ENCODE data around the gene PTPRJ.
"Not testable (repeated sequence)": the region's sequence is repeated elsewhere in the genome, so short reads cannot be mapped to it uniquely, and the experiment has no call there.

The PTPRJ gene

DNA sequence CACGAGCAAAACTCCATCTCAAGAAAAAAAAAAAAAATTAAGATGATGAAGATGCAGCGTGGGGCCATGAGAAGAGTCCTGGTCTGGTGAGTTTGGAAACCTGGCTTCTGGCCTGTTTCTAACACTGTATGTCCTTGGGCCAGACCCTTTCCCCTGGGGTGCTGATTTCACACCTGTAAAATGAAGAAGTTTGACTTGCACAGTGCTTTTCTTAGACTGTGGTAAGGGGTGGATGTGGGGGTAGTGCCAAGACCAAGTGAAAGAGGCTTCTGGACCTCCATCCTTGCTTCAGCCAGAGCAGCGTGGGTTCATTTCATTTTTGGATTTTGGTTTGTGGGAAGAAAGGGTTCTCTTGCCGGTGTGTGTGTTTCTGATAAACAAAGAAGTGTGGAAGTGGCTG lies 42.1 kb downstream of the PTPRJ start:
- DNase-seq (ENCODE audit: low read depth, low spot score), result no peak
- in situ Hi-C loops (cut with HindIII; ENCODE audit: low sequenced_read_pairs), result no loop called here
- no peak overlapping the region for H3K4me3 ChIP-seq (ENCODE audit: low read depth, low read length)
- TF ChIP-seq, protein P1, sequence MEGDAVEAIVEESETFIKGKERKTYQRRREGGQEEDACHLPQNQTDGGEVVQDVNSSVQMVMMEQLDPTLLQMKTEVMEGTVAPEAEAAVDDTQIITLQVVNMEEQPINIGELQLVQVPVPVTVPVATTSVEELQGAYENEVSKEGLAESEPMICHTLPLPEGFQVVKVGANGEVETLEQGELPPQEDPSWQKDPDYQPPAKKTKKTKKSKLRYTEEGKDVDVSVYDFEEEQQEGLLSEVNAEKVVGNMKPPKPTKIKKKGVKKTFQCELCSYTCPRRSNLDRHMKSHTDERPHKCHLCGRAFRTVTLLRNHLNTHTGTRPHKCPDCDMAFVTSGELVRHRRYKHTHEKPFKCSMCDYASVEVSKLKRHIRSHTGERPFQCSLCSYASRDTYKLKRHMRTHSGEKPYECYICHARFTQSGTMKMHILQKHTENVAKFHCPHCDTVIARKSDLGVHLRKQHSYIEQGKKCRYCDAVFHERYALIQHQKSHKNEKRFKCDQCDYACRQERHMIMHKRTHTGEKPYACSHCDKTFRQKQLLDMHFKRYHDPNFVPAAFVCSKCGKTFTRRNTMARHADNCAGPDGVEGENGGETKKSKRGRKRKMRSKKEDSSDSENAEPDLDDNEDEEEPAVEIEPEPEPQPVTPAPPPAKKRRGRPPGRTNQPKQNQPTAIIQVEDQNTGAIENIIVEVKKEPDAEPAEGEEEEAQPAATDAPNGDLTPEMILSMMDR (IDR thresholded peaks at IDR 0.05; ENCODE audit: low read depth, low read length), result no peak

DNA sequence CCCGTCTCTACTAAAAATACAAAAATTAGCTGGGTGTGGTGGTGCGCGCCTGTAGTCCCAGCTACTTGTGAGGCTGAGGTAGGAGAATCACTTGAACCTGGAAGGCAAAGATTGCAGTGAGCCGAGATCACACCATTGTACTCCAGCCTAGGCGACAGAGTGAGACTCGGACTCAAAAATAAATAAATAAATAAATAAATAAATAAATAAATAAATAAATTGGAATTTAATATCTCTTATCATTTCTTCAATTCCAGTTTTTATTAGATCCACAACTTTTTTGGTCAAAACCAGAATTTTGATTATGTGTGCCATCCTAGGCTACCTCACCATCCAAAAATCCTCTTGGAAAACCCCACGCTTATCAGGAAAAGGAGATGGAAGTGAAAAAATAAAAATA lies 43.2 kb downstream of the PTPRJ start:
- in situ Hi-C loops (cut with HindIII; ENCODE audit: low sequenced_read_pairs), result not testable (repeated sequence)

DNA sequence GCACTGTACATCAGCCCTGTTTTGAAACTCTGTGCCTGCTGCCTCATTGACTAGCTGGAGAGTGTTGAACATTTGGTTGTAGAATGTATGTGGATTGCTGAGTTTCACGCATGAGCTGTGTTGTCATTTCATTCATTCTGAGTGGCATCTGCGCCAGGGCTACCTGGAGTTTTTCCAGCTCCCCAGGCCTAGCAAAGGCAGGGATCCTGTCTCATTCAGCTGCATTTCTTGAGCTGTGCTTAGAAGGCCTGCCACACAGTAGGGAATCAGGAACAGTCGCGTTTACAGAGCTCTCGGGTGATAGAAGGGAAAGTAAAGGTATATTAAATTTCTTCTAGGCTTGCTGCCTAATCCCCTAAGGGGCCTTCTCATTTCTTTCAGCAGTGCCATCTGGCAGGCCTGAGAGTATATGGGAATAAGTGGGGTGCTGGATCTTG lies 44.3 kb downstream of the PTPRJ start:
- in situ Hi-C loops (cut with HindIII; ENCODE audit: low sequenced_read_pairs), result no loop called here

More for the DNA sequence above, 43.2 kb downstream of the PTPRJ start:
- not testable (repeated sequence) for DNase-seq (ENCODE audit: low read depth, low spot score); H3K4me3 ChIP-seq (ENCODE audit: low read depth, low read length)

DNA sequence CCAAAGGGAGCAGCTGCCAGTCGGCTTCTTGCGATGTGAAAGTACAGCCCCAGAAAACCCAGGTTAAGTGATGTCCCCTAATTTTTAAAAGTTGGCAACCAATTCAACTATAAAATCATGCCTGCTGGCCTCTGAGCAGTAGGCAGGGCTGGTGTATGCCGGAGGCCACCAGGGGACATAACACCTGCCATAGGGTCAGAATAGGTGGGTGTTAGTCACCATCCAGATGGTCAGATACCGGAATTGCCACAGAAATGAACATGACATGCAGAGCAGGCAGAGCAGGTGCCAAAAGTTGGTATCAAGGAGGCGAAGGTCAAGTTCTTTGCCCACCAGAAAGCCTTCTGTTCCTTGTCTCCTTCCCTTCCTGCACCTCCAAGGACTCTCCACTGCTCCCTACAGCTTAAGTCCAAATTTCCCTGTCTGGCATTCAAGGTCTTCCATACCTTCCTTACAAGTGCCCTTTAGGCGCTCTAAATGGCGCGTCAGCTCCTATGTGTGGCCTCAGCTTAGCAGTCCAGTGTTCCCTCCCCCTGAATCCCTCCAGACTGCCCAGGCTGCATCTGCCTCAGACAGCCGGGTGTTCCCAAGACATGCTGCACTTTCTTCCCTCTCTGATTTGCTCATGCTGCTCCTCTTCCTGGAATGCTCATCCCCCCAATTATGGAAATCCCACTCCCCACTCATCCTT lies 45.1 kb downstream of the PTPRJ start:
- H3K4me3 ChIP-seq (ENCODE audit: low read depth, low read length), result no peak overlapping the region
- DNase-seq (ENCODE audit: low read depth, low spot score), result no peak
- TF ChIP-seq, protein P1 (IDR thresholded peaks at IDR 0.05; ENCODE audit: low read depth, low read length), result no peak
- in situ Hi-C loops (cut with HindIII; ENCODE audit: low sequenced_read_pairs), result no loop called here

More for the DNA sequence above, 44.3 kb downstream of the PTPRJ start:
- peak; percentile 39 for DNase-seq (ENCODE audit: low read depth, low spot score)
- TF ChIP-seq, protein P1 (IDR thresholded peaks at IDR 0.05; ENCODE audit: low read depth, low read length), result no peak
- H3K4me3 ChIP-seq (ENCODE audit: low read depth, low read length), result no peak overlapping the region

DNA sequence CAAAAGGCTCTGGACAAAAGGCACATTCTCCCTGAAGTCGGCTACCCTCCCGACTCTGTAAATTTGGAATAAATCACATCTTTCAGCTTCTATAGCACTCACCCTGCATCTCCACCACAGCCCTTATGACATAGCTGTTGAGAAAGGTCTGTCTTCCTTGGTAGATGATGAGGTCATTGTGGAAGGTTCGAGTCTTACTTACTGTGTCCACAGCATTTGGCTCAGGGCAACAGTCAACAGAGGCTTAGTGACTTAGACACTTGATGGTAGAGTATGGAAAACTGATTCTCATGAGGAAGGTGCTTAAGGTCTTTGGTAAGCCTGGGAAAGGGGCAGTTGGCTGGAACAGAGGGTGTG lies 45.6 kb downstream of the PTPRJ start:
- in situ Hi-C loops (cut with HindIII; ENCODE audit: low sequenced_read_pairs), result no loop called here
- no peak for DNase-seq (ENCODE audit: low read depth, low spot score)

DNA sequence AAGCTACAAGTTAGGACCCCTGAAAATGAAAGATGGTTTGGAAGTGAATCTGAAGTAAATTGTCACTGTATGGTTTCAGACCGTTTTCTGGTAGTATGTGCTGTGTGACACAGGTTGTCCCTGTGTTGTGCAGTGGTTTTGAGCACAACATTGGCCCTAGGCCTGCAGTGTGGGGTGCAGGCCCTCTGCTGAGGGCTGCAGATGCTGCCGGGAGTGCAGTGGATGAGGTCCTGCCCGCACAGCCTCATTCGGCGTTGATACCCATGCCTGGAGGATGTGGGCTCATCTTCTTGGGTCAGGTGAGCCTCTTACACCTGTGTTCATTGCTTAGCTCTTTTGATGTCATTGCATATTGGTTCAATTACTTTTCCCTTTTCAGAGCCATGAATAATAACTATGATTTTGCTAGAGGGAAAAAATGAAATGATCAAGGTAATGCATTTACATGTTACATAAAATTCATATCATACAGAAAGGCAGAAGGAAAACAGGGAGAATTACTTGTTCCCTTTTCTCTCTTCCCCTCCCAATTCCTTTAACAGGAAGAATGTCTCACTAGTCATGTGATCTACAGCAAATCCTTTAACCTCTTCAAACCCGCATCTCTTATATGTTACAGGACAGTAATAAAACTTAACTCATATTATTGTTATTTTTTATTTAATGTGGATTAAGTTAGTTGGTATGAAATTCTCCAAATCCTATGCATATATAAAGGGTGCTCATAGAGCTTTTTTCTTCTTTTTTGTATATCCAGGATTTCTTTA lies 48.7 kb downstream of the PTPRJ start:
- H3K4me3 ChIP-seq (ENCODE audit: low read depth, low read length), result no peak overlapping the region
- no peak for DNase-seq (ENCODE audit: low read depth, low spot score)
- TF ChIP-seq, protein P1 (IDR thresholded peaks at IDR 0.05; ENCODE audit: low read depth, low read length), result no peak
- in situ Hi-C loops (cut with HindIII; ENCODE audit: low sequenced_read_pairs), result no loop called here

More for the DNA sequence above, 45.6 kb downstream of the PTPRJ start:
- TF ChIP-seq, protein P1 (IDR thresholded peaks at IDR 0.05; ENCODE audit: low read depth, low read length), result no peak
- no peak overlapping the region for H3K4me3 ChIP-seq (ENCODE audit: low read depth, low read length)

DNA sequence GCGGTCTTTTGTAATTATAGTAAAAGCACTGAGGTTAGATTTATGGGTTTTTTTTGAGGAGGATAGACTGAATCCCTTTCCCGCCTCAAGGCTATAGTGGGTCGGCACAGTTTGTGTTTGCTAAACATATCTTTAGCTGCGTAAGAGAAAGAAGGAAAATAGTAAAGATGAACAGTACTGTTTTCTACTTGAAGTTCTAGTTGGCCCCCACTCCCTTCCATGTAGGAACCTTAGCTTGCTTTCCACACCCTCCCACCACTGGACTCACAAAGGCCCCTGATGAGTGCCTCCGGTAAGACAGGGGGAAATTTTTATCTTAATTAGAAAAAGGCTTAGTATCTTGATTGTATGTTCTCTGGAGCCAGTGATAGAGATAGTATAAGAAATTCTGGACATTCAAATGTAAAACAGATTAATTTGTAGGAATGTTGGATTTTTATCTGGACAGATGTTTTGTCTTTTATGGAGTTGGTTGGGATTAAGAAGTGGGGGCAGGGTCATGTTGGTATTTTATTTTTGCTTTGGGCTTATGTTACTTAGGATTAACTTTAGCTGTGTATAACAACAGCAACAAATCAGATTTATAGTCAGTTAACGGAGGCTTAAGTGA lies 49.4 kb downstream of the PTPRJ start:
- no peak for DNase-seq (ENCODE audit: low read depth, low spot score)
- in situ Hi-C loops (cut with HindIII; ENCODE audit: low sequenced_read_pairs), result no loop called here
- TF ChIP-seq, protein P1 (IDR thresholded peaks at IDR 0.05; ENCODE audit: low read depth, low read length), result no peak
- no peak overlapping the region for H3K4me3 ChIP-seq (ENCODE audit: low read depth, low read length)

All from astrocyte of the spinal cord (primary cell).